Memory B cell (primary cell): ENCODE measurements around the gene FAM89A.
"Not testable (repeated sequence)": the region's sequence is repeated elsewhere in the genome, so short reads cannot be mapped to it uniquely, and the experiment has no call there.

Source experiments
- ATAC-seq: fragments of 150-1000 bp; cut with Tn5 transposase; 2 replicates; pipeline ENCODE4 v1.10.0; 2021; ENCODE audit warnings: low read depth, mild to moderate bottlenecking, moderate library complexity
- DNase-seq, 2 donors: peaks; one replicate each; pipeline ENCODE4 v3.0.0; 2022; ENCODE audit warnings: low spot score in 2 of 2
- H3K27ac Mint-ChIP-seq: one replicate; pipeline ENCODE4 v1.8.0; 2022; ENCODE audit warnings: mild to moderate bottlenecking, moderate library complexity, mixed read lengths
- H3K27me3 Mint-ChIP-seq: one replicate; pipeline ENCODE4 v1.8.0; 2022; ENCODE audit warnings: mixed read lengths
- H3K36me3 Mint-ChIP-seq: one replicate; pipeline ENCODE4 v1.8.0; 2022; ENCODE audit warnings: mild to moderate bottlenecking, mixed read lengths
- H3K4me1 Mint-ChIP-seq: one replicate; pipeline ENCODE4 v1.8.0; 2022; ENCODE audit warnings: mixed read lengths
- H3K4me3 Mint-ChIP-seq: one replicate; pipeline ENCODE4 v1.8.0; 2022; ENCODE audit warnings: mild to moderate bottlenecking, moderate library complexity, mixed read lengths
- H3K9me3 Mint-ChIP-seq: one replicate; pipeline ENCODE4 v1.8.0; 2022; ENCODE audit warnings: mixed read lengths

The FAM89A gene

GRCh38 chr1:231032963-231033362, 7.1 kb downstream of the FAM89A start:
- no peaks in the 10 kb centered on the region for H3K9me3 Mint-ChIP-seq
- ATAC-seq (no peak), DNase-seq (no peak)
- peaks cover 14% of the 10 kb centered on the region for H3K4me1 Mint-ChIP-seq
- no peak overlapping the region for H3K4me3 Mint-ChIP-seq
- H3K27me3 Mint-ChIP-seq: peaks cover 2% of the 10 kb centered on the region
- H3K36me3 Mint-ChIP-seq: peaks cover 4% of the 10 kb centered on the region
- no peak overlapping the region for H3K27ac Mint-ChIP-seq

DNA sequence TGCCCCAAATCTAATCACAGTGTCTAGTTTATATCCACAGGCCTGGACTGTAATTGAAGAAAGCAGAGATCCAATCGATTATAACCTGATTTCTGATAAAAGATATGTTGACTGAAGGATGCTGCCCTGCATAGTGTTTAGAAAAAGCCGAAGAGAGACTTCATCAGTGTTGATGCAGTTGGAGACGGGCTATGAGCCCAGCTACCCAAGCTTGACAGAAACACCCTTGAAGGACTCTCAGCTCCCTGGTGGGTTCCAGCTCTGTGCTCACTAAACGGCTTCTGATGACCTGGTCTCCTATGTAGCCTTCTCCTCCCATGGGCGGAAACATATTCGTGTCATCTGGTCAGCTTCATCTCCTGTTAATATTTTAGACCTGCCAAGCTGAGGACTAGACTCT, 10.2 kb downstream of the FAM89A start:
- Mint-ChIP-seq H3K9me3 (no peaks in the 10 kb centered on the region), H3K4me1 (peaks cover 4% of the 10 kb centered on the region), H3K36me3 (no peaks in the 10 kb centered on the region), H3K27me3 (no peaks in the 10 kb centered on the region), H3K4me3 (no peak overlapping the region), H3K27ac (no peak overlapping the region)
- DNase-seq: no peak
- no peak for ATAC-seq

DNA sequence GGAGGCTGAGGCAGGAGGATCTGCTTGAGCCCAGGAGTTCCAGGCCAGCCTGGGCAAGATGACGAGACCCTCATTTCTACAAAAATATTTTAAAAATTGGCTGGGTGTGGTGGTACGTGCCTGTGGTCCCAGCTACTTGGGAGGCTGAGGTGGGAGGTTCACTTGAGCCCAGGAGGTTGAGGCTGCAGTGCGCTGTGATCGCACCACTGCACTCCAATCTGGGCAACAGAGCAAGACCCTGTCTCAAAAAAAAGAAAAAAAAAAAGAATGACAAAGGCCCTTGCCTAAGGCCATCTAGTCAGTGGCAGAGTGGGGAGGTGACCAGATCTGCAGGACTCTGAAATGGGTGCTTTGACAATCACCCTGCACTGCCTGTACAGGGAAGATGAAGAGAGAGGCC, 10.8 kb downstream of the FAM89A start:
- not testable (repeated sequence) for H3K27ac Mint-ChIP-seq, H3K36me3 Mint-ChIP-seq, H3K4me3 Mint-ChIP-seq, H3K27me3 Mint-ChIP-seq, ATAC-seq, H3K9me3 Mint-ChIP-seq, H3K4me1 Mint-ChIP-seq, DNase-seq

GRCh38 chr1:231028682-231029081, 11.4 kb downstream of the FAM89A start:
- DNase-seq: no peak
- ATAC-seq: no peak
- no peaks in the 10 kb centered on the region for H3K27me3 Mint-ChIP-seq
- no peak overlapping the region for H3K4me3 Mint-ChIP-seq
- no peaks in the 10 kb centered on the region for H3K9me3 Mint-ChIP-seq
- H3K4me1 Mint-ChIP-seq: peaks cover 4% of the 10 kb centered on the region
- H3K36me3 Mint-ChIP-seq: no peaks in the 10 kb centered on the region
- H3K27ac Mint-ChIP-seq: no peak overlapping the region

- Mint-ChIP-seq H3K27ac (no peak overlapping the region), H3K4me3 (no peak overlapping the region), H3K4me1 (peaks cover 4% of the 10 kb centered on the region), H3K36me3 (no peaks in the 10 kb centered on the region), H3K27me3 (no peaks in the 10 kb centered on the region), H3K9me3 (no peaks in the 10 kb centered on the region)
- no peak for DNase-seq
- ATAC-seq: no peak
Measured at GRCh38 chr1:231027971-231028370, 12.1 kb downstream of the FAM89A start.

GRCh38 chr1:231027136-231027925, 12.7 kb downstream of the FAM89A start:
- ATAC-seq (no peak), DNase-seq (no peak)
- Mint-ChIP-seq H3K9me3 (no peaks in the 10 kb centered on the region), H3K36me3 (no peaks in the 10 kb centered on the region), H3K27me3 (no peaks in the 10 kb centered on the region), H3K27ac (no peak overlapping the region), H3K4me3 (no peak overlapping the region), H3K4me1 (peaks cover 4% of the 10 kb centered on the region)

DNA sequence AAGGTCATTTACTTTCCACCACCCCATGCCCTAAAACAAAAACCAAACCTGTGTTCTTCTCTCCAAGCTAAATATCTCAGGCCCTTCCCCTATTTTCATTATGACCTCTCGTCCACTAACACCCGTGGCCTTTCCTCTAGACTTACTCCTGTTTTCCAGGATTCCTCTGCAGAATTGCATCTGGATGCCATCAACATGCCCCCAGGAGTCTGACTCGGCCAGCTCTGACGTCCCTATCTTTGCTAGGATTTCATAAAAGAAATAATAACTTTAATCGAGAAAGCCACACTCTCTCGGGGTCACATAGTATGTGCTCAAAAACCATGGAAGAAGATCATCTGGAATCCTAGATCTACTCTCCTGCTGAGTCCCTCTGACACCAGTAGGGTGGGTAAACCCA, 13.5 kb downstream of the FAM89A start:
- no peaks in the 10 kb centered on the region for H3K9me3 Mint-ChIP-seq
- no peak overlapping the region for H3K27ac Mint-ChIP-seq
- H3K36me3 Mint-ChIP-seq: no peaks in the 10 kb centered on the region
- peaks cover 4% of the 10 kb centered on the region for H3K4me1 Mint-ChIP-seq
- no peak for ATAC-seq
- no peak overlapping the region for H3K4me3 Mint-ChIP-seq
- no peak for DNase-seq
- no peaks in the 10 kb centered on the region for H3K27me3 Mint-ChIP-seq

GRCh38 chr1:231023150-231023549, 16.9 kb downstream of the FAM89A start:
- H3K4me1 Mint-ChIP-seq: no peaks in the 10 kb centered on the region
- no peak overlapping the region for H3K4me3 Mint-ChIP-seq
- no peak for ATAC-seq
- no peaks in the 10 kb centered on the region for H3K27me3 Mint-ChIP-seq
- H3K36me3 Mint-ChIP-seq: peaks cover 8% of the 10 kb centered on the region
- H3K27ac Mint-ChIP-seq: no peak overlapping the region
- no peak for DNase-seq
- H3K9me3 Mint-ChIP-seq: no peaks in the 10 kb centered on the region

- H3K36me3 Mint-ChIP-seq, H3K4me3 Mint-ChIP-seq, DNase-seq, H3K27me3 Mint-ChIP-seq, ATAC-seq, H3K4me1 Mint-ChIP-seq, H3K9me3 Mint-ChIP-seq, H3K27ac Mint-ChIP-seq: not testable (repeated sequence)
Measured at GRCh38 chr1:231022543-231022942, 17.5 kb downstream of the FAM89A start.

DNA sequence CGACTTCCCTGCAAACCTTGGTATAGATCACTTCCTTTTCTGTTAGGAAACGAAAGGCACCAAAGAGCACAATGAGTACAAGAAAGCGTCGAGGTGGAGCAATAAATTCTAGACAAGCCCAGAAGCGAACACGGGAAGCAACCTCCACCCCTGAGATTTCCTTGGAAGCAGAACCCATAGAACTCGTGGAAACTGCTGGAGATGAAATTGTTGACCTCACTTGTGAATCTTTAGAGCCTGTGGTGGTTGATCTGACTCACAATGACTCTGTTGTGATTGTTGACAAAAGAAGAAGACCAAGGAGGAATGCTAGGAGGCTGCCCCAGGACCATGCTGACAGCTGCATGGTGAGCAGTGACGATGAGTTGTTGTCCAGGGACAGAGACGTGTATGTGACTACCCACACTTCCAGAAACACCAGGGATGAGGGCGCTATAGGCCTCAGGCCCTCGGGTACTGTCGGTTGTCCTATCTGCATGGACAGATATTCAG, 18.5 kb downstream of the FAM89A start:
- Mint-ChIP-seq H3K4me3 (no peak overlapping the region), H3K27ac (no peak overlapping the region), H3K36me3 (peaks cover 8% of the 10 kb centered on the region), H3K9me3 (no peaks in the 10 kb centered on the region), H3K4me1 (no peaks in the 10 kb centered on the region), H3K27me3 (no peaks in the 10 kb centered on the region)
- no peak for DNase-seq
- no peak for ATAC-seq

- Mint-ChIP-seq H3K9me3 (no peaks in the 10 kb centered on the region), H3K4me3 (no peak overlapping the region), H3K36me3 (peaks cover 8% of the 10 kb centered on the region), H3K27me3 (no peaks in the 10 kb centered on the region), H3K4me1 (no peaks in the 10 kb centered on the region), H3K27ac (no peak overlapping the region)
- ATAC-seq (no peak), DNase-seq (no peak)
Measured at GRCh38 chr1:231020816-231021215, 19.2 kb downstream of the FAM89A start.

DNA sequence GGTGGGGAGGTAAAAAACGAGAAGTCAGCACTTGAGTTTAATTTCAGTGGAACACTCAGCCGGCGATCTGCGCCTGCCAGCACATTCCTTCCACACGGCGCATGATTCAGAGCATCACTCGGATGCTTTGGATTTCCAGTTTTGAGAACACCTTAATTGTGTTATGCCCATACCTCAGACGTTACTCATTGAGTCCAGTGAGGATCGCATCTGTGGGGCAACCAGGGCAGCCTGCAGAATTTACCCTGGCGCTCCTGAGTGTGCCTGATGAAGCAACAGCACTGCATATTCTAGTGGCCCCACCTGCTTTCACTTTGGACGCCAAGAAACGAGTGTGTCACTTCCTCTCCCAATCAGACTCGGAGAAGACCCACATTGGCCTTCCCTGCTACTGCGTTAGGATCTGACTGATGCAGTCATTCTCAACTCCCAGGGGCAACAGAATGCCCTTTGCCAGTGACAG, 19.9 kb downstream of the FAM89A start:
- peak; percentile 27 for ATAC-seq
- Mint-ChIP-seq H3K4me1 (no peaks in the 10 kb centered on the region), H3K27me3 (no peaks in the 10 kb centered on the region), H3K9me3 (no peaks in the 10 kb centered on the region), H3K27ac (no peak overlapping the region), H3K36me3 (peaks cover 8% of the 10 kb centered on the region), H3K4me3 (peak overlapping the region; percentile 58)
- no peak for DNase-seq

DNA sequence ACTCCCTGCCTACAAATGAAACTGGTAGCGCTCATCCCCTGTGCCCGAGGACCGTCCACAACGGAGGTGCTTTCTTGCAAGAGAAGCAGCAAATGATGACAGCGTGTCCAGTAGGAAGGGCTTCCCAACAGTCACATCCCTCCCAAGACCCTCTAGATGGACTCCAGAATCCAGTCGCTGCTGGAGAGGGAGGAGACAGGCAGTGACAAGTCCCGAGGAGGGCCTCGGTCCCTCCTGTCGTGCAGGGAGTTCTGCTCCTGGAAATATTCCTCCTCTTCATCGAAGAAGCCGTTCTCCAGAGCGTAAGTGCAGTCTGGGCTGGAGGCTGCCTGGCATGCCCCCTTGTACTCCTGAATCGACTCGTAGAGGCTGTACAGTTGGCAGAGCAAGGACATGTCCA, 20.3 kb downstream of the FAM89A start:
- H3K4me3 Mint-ChIP-seq: no peak overlapping the region
- no peak for ATAC-seq

DNA sequence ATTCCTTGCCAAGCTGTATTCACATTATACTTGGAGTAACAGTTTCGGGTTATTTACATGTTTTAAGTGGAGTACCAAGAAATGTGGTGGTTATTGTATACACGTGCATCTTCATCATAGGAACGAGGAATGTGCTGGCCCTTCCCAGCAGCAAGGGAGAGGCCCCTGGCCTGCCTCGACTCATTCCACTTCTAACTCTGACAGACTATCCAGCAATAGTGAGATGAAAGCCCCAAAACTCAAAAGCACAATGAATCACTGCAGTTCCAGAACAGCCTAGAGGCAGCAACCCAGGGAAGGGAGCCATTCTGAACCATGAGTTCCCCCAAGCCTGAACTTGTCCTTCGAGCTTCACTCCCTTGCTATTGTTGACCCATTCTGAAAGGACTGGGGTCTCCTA, 23.1 kb downstream of the FAM89A start:
- ATAC-seq (no peak), DNase-seq (no peak)
- no peaks in the 10 kb centered on the region for H3K4me1 Mint-ChIP-seq
- no peaks in the 10 kb centered on the region for H3K9me3 Mint-ChIP-seq
- H3K27ac Mint-ChIP-seq: no peak overlapping the region
- no peak overlapping the region for H3K4me3 Mint-ChIP-seq
- peaks cover 8% of the 10 kb centered on the region for H3K36me3 Mint-ChIP-seq
- H3K27me3 Mint-ChIP-seq: no peaks in the 10 kb centered on the region

More for the DNA sequence above, 20.3 kb downstream of the FAM89A start:
- Mint-ChIP-seq H3K27me3 (no peaks in the 10 kb centered on the region), H3K4me1 (no peaks in the 10 kb centered on the region), H3K27ac (no peak overlapping the region), H3K36me3 (peaks cover 8% of the 10 kb centered on the region), H3K9me3 (no peaks in the 10 kb centered on the region)
- no peak for DNase-seq

DNA sequence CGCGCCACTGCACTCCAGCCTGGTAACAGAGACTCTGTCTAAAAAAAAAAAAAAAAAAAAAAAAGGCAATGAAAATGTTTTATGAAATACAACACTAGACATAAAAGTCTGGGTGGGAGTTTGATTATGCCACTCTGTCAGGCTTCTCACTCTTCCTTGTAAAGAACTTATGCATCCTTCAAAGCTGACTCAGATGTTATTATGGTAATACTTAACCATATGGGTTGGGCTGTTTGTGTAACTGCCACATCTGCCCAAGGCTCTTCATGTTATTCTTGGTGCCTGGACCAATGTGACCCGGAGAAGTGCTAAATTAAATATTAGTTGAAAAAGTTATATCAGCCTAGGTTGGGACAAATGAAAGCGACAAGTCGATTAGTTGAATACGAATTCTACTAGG, 23.8 kb downstream of the FAM89A start:
- Mint-ChIP-seq H3K4me1 (no peaks in the 10 kb centered on the region), H3K9me3 (no peaks in the 10 kb centered on the region), H3K27me3 (no peaks in the 10 kb centered on the region), H3K36me3 (peaks cover 8% of the 10 kb centered on the region), H3K4me3 (no peak overlapping the region), H3K27ac (no peak overlapping the region)
- ATAC-seq: no peak
- DNase-seq: no peak
